Trophoblast cell (in vitro differentiated cells and primary cell): ENCODE measurements around the gene HOXD11.

Experiments used
- DNase-seq, 2 donors: peaks; one replicate each; pipeline ENCODE4 v3.0.0-alpha.2; 2016
- H2AFZ ChIP-seq: 2 replicates; pipeline ENCODE4 v1.6.1; 2013; ENCODE audit warnings: low read length, moderate library complexity, mild to moderate bottlenecking; ENCODE audit not compliant: insufficient read depth, poor library complexity
- H2AK5ac ChIP-seq: 2 replicates; pipeline ENCODE4 v1.6.1; 2013; ENCODE audit warnings: mild to moderate bottlenecking, low read length
- H2BK120ac ChIP-seq: 2 replicates; pipeline ENCODE4 v1.6.1; 2013; ENCODE audit warnings: low read length, mild to moderate bottlenecking, moderate library complexity; ENCODE audit not compliant: insufficient read depth, poor library complexity
- H2BK12ac ChIP-seq: 2 replicates; pipeline ENCODE4 v1.6.1; 2013; ENCODE audit warnings: mild to moderate bottlenecking, low read length, moderate library complexity
- H2BK5ac ChIP-seq: 2 replicates; pipeline ENCODE4 v1.6.1; 2013; ENCODE audit warnings: low read length, low read depth, moderate library complexity, mild to moderate bottlenecking; ENCODE audit not compliant: poor library complexity
- H3K14ac ChIP-seq: 2 replicates; pipeline ENCODE4 v1.6.1; 2013; ENCODE audit warnings: mild to moderate bottlenecking, low read length
- H3K18ac ChIP-seq: 2 replicates; pipeline ENCODE4 v1.6.1; 2013; ENCODE audit warnings: mild to moderate bottlenecking, low read length
- H3K23ac ChIP-seq: 2 replicates; pipeline ENCODE4 v1.6.1; 2013; ENCODE audit warnings: low read length
- H3K27ac ChIP-seq: 2 replicates; pipeline ENCODE4 v1.5.1; 2013; ENCODE audit warnings: low read depth, mild to moderate bottlenecking, inconsistent platforms, low read length, moderate library complexity
- H3K27me3 ChIP-seq: 2 replicates; pipeline ENCODE4 v1.6.1; 2013; ENCODE audit warnings: inconsistent platforms, mild to moderate bottlenecking, low read length, moderate library complexity; ENCODE audit not compliant: insufficient read depth
- H3K36me3 ChIP-seq, 2 experiments: 1 replicate in 1 of 2; 2 replicates in 1 of 2; pipeline ENCODE4 v1.6.1; 2013; ENCODE audit warnings: low read length in 2 of 2, mild to moderate bottlenecking in 2 of 2, moderate library complexity in 1 of 2; ENCODE audit not compliant: insufficient read depth in 2 of 2, control insufficient read depth in 1 of 2
- H3K4ac ChIP-seq: 2 replicates; pipeline ENCODE4 v1.6.1; 2013; ENCODE audit warnings: low read depth, mild to moderate bottlenecking, low read length, moderate library complexity
- H3K4me1 ChIP-seq, 2 experiments: 1 replicate in 1 of 2; 2 replicates in 1 of 2; pipeline ENCODE4 v1.6.1; 2013; ENCODE audit warnings: low read length in 2 of 2, mild to moderate bottlenecking in 2 of 2, moderate library complexity in 1 of 2; ENCODE audit not compliant: insufficient read depth in 2 of 2, control insufficient read depth in 1 of 2
- H3K4me2 ChIP-seq: 2 replicates; pipeline ENCODE4 v1.6.1; 2013; ENCODE audit warnings: inconsistent platforms, mild to moderate bottlenecking, low read length, moderate library complexity
- H3K4me3 ChIP-seq: 2 replicates; pipeline ENCODE4 v1.5.1; 2013; ENCODE audit warnings: mild to moderate bottlenecking, low read depth, low read length, inconsistent platforms
- H3K79me1 ChIP-seq: one replicate; pipeline ENCODE4 v1.6.1; 2013; ENCODE audit warnings: low read length
- H3K79me2 ChIP-seq: 2 replicates; pipeline ENCODE4 v1.6.1; 2013; ENCODE audit warnings: low read length, mild to moderate bottlenecking; ENCODE audit not compliant: control insufficient read depth, insufficient read depth, poor library complexity
- H3K9ac ChIP-seq: 2 replicates; pipeline ENCODE4 v1.6.1; 2013; ENCODE audit warnings: mild to moderate bottlenecking, low read length
- H3K9me3 ChIP-seq: 2 replicates; pipeline ENCODE4 v1.6.1; 2013; ENCODE audit warnings: low read depth, mild to moderate bottlenecking, control low read depth, inconsistent platforms, low read length; ENCODE audit not compliant: insufficient read depth
- H4K12ac ChIP-seq: 2 replicates; pipeline ENCODE4 v1.6.1; 2013; ENCODE audit warnings: low read depth, mild to moderate bottlenecking, low read length, moderate library complexity
- H4K8ac ChIP-seq: 2 replicates; pipeline ENCODE4 v1.6.1; 2013; ENCODE audit warnings: low read depth, mild to moderate bottlenecking, low read length, moderate library complexity
- H4K91ac ChIP-seq: one replicate; pipeline ENCODE4 v1.6.1; 2013; ENCODE audit warnings: low read depth, mild to moderate bottlenecking, low read length, moderate library complexity
- WGBS: extraction: QIAGEN DNeasy Blood & Tissue Kit; methylation state at CpG from one replicate; pipeline ENCODE4 v1.1.7; 2013; ENCODE audit warnings: missing lambda C conversion rate; ENCODE audit not compliant: insufficient read length, insufficient coverage; ENCODE audit errors: extremely low coverage; 5-methylcytosine and 5-hydroxymethylcytosine counted together

The HOXD11 gene

GRCh38 chr2:176135035-176135440 is 28.0 kb downstream of the HOXD11 start:
- Histone ChIP-seq H2BK5ac (no peak overlapping the region), H4K91ac (no peak overlapping the region), H3K27me3 (peaks cover 80% of the 10 kb centered on the region), H3K4ac (no peak overlapping the region), H2AFZ (no peak overlapping the region), H3K9me3 (peaks cover 10% of the 10 kb centered on the region), H3K23ac (no peak overlapping the region), H2BK12ac (no peak overlapping the region), H4K8ac (no peak overlapping the region), H3K79me1 (no peaks in the 10 kb centered on the region), H3K27ac (no peak overlapping the region), H3K79me2 (no peaks in the 10 kb centered on the region), H3K4me1 (peaks cover 5 to 10% of the 10 kb centered on the region in 2 experiments), H3K14ac (no peak overlapping the region), H3K36me3 (no peaks in the 10 kb centered on the region), H3K4me2 (no peak overlapping the region), H2BK120ac (no peak overlapping the region), H4K12ac (no peak overlapping the region), H3K18ac (no peak overlapping the region), H2AK5ac (no peak overlapping the region), H3K9ac (no peak overlapping the region), H3K4me3 (no peak overlapping the region)
- DNase-seq = no peak

GRCh38 chr2:176136374-176137251 is 29.5 kb downstream of the HOXD11 start:
- H4K8ac ChIP-seq = no peak overlapping the region
- peak overlapping the region; percentile 79 for H3K4me2 ChIP-seq
- no peak overlapping the region for H3K4ac ChIP-seq
- no peak overlapping the region for H3K18ac ChIP-seq
- peaks cover 8% of the 10 kb centered on the region for H3K9me3 ChIP-seq
- peaks cover 69% of the 10 kb centered on the region for H3K27me3 ChIP-seq
- H2AK5ac ChIP-seq = no peak overlapping the region
- no peak overlapping the region for H2AFZ ChIP-seq
- no peak overlapping the region for H3K9ac ChIP-seq
- no peak overlapping the region for H2BK12ac ChIP-seq
- H4K91ac ChIP-seq = no peak overlapping the region
- H3K79me1 ChIP-seq = peaks cover 2% of the 10 kb centered on the region
- no peak overlapping the region for H4K12ac ChIP-seq
- no peak overlapping the region for H3K27ac ChIP-seq
- no CpG with 5 or more reads among the region's 71 CpGs for WGBS
- H3K23ac ChIP-seq = no peak overlapping the region
- peaks cover 5 to 6% of the 10 kb centered on the region in 2 experiments for H3K4me1 ChIP-seq
- peak overlapping the region; percentile 53 for H3K4me3 ChIP-seq
- H3K79me2 ChIP-seq = no peaks in the 10 kb centered on the region
- DNase-seq = peak in 1 of 2 donors; percentile 20
- no peak overlapping the region for H2BK120ac ChIP-seq
- H3K14ac ChIP-seq = no peak overlapping the region
- no peak overlapping the region for H2BK5ac ChIP-seq
- H3K36me3 ChIP-seq = no peaks in the 10 kb centered on the region

- H3K4me2 ChIP-seq = no peak overlapping the region
- no peak overlapping the region for H2AFZ ChIP-seq
- no CpG with 5 or more reads among the region's 2 CpGs for WGBS
- H3K23ac ChIP-seq = no peak overlapping the region
- H3K9me3 ChIP-seq = peaks cover 8% of the 10 kb centered on the region
- H3K4ac ChIP-seq = no peak overlapping the region
- H3K79me1 ChIP-seq = peaks cover 2% of the 10 kb centered on the region
- peaks cover 5 to 6% of the 10 kb centered on the region in 2 experiments for H3K4me1 ChIP-seq
- no peak overlapping the region for H2BK120ac ChIP-seq
- H3K18ac ChIP-seq = no peak overlapping the region
- no peak overlapping the region for H4K91ac ChIP-seq
- H3K27me3 ChIP-seq = peaks cover 69% of the 10 kb centered on the region
- H2BK12ac ChIP-seq = no peak overlapping the region
- no peak overlapping the region for H2AK5ac ChIP-seq
- H3K79me2 ChIP-seq = no peaks in the 10 kb centered on the region
- H3K9ac ChIP-seq = no peak overlapping the region
- no peaks in the 10 kb centered on the region for H3K36me3 ChIP-seq
- H3K14ac ChIP-seq = no peak overlapping the region
- no peak for DNase-seq
- H3K27ac ChIP-seq = no peak overlapping the region
- no peak overlapping the region for H3K4me3 ChIP-seq
- H4K12ac ChIP-seq = no peak overlapping the region
- H4K8ac ChIP-seq = no peak overlapping the region
- H2BK5ac ChIP-seq = no peak overlapping the region
Observed at GRCh38 chr2:176137252-176137580, 30.1 kb downstream of the HOXD11 start.

GRCh38 chr2:176137906-176138305 is 30.8 kb downstream of the HOXD11 start:
- Histone ChIP-seq H3K23ac (no peak overlapping the region), H3K27ac (no peak overlapping the region), H2BK12ac (no peak overlapping the region), H4K12ac (no peak overlapping the region), H3K4me1 (peaks cover 5 to 6% of the 10 kb centered on the region in 2 experiments), H3K79me2 (no peaks in the 10 kb centered on the region), H3K4ac (no peak overlapping the region), H3K14ac (no peak overlapping the region), H2BK5ac (no peak overlapping the region), H4K91ac (no peak overlapping the region), H2BK120ac (no peak overlapping the region), H3K79me1 (peaks cover 2% of the 10 kb centered on the region), H3K27me3 (peaks cover 64% of the 10 kb centered on the region), H4K8ac (no peak overlapping the region), H2AFZ (no peak overlapping the region), H3K9ac (no peak overlapping the region), H3K4me3 (no peak overlapping the region), H3K4me2 (no peak overlapping the region), H3K18ac (no peak overlapping the region), H2AK5ac (no peak overlapping the region), H3K36me3 (no peaks in the 10 kb centered on the region), H3K9me3 (peaks cover 8% of the 10 kb centered on the region)
- no peak for DNase-seq
- no CpG with 5 or more reads among the region's 8 CpGs for WGBS
